HG02970 (cell line): ENCODE data around the gene MYO7B.
"Not testable (repeated sequence)": the region's sequence is repeated elsewhere in the genome, so short reads cannot be mapped to it uniquely, and the experiment has no call there.

ENCODE experiments used
- ATAC-seq: cut with Tn5 transposase; IDR thresholded peaks from one replicate; pipeline ENCODE4 v1.9.1; 2021; ENCODE audit warnings: mild to moderate bottlenecking, moderate library complexity, moderate number of reproducible peaks; ENCODE audit not compliant: unreplicated experiment, low FRiP score

MYO7B gene

DNA sequence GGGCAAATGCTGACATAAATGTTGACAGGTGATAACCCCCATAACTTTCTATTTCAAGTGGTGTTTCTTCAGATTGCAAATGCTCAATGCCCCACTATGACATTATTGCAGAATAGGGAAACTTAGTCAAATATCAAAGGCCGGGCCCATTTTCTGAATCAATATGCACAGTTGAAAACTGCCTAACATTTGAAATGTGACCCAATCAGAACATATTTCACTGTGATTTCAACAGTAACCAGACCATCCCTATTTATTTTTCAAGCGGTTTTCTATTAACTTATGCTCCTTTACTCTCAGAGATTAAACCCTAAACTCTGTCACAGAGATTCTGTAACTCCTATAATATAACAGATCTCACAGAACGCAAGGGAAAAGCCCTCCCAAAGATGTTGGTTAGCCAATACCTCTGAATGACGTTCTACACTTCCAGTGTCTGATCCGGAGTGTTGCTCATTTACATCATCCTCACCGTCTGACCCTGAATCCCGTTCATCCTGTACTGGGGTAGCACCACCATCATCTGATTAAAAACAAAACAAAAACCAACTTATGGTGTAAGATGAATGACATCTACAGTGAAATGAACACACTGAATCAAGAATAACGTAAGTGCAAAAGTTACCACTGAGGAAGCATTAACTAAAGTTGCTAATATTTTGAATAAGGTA is 12.1 kb upstream of the MYO7B start:
- no peak for ATAC-seq

DNA sequence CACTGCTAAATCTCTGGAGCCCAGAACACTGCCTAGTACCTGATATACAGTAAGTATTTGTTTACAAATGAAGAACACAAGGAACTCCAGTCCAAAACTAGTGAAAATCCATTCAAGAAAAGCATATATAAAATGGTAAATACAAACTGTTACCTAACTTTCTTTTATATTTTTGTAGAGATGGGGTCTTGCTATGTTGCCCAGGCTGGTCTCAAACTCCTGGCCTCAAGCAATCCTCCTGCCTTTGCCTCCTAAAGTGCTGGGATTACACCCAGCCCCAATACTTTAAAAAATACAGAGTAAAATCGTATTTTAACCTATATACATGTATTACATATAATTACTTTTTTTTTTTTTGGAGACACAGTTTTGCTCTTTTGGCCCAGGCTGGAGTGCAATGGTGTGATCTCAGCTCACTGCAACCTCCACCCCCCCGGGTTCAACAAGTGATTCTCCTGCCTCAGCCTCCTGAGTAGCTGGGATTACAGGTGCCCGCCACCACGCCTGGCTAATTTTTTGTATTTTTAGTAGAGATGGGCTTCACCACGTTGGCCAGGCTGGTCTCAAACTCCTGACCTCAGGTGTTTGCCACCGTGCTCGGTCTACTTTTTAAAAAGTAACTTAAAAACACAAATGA is 11.2 kb upstream of the MYO7B start:
- ATAC-seq, result not testable (repeated sequence)

DNA sequence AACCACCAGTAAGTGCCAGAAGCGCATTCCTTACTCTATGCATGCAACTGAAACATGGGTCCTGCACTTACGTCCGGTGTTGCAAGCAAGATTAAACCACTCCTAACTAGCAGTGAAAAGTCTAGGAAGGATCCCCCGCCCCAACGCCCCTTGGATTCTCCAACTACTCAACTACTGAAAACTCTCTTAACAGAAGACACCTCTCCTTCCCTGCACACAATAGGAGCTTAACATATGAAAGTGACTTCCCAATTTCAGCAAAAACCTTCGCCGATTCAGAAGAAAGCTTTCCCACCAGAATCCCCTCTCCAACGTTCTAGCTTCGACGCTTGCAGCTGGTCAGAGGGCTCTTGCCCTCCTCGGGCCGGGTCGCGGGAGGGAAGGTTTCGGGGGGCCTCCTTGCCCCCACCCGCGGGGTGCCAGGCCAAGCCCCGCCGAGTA is 9.8 kb upstream of the MYO7B start:
- no peak for ATAC-seq

DNA sequence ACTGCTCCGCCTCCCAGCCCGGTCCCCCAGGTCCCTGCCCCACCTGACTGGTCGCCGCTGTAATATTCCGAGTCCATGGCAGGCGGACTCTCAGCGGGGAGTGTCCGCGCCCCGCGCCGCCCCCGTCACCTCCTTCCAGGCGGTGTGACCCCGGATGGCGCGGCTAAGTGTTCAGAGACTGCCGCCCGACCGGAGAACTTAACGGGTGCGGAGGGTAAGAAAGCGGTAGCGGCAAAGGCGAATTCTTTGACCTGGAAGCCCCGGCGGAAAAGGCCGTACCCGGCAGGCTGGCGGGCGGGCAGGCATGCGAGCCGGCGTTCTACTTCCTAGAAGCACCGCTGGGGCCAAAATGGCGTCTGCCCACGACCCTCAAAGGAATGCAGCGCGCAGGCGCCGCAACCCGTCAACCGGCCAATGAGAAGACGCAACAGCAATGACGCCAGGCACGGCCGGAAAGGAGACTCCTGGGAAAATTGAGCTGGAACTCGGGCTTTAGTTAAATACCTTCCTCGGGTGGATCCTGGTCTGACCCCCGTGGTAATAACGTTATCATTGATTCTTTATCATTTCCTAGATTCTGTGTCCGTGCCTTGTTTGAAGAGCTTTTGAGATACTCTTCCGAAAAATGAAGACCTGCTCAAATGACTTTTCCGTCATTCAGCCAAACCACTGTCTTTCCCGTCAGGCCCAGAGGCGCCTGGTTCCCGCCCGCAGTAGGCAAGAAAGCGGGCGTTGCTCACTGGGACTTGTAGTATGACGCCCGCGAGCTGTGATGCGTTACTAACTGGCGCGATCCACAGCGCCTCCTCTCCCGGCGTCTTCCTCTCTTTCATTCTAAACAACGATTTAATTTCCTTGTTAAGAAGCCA is 9.1 kb upstream of the MYO7B start, which contains the start of gene IWS1:
Gene IWS1 (minus strand): TSS at position 358 of the 869 bp plus-strand sequence. CDS start 281 bp downstream, at position 77.
- ATAC-seq, result peak; percentile 90

DNA sequence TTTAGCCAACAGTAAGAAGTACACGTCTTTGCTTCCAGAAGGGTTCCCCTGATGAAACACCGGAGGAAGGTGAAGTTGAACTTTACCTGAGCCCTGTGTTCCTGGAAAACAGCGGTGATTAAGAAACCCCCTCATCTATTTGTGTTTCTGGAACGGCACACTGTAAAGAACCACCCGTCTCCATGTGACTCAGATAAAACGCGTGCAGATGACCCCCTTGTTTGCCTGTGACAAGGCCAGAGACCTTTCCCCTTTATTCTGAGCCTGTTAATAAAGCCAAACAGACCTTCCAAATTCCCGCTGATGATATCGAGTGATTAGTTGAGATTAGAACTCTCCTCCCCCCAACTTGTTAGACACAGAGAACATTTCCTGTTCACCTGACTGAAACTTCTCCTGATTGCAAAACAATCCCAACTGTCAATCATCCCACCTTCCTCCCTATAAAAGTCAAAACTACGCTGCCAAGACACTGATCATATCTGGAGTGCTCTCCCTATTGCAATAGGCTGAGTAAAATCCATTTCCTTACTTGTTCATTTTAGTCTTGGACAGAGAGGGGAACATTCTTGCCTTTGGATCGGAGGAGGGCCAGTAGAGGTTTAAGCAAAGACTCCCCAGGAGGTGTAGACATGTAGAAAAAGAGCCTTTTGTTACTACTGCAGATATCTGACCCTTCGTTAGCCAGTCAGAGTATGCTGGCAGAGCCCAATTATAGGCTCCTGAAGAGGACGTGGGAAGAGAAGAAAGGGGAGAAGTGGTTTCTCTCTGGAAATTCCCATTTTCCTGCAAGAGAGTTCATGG is 8.3 kb upstream of the MYO7B start:
- no peak for ATAC-seq

DNA sequence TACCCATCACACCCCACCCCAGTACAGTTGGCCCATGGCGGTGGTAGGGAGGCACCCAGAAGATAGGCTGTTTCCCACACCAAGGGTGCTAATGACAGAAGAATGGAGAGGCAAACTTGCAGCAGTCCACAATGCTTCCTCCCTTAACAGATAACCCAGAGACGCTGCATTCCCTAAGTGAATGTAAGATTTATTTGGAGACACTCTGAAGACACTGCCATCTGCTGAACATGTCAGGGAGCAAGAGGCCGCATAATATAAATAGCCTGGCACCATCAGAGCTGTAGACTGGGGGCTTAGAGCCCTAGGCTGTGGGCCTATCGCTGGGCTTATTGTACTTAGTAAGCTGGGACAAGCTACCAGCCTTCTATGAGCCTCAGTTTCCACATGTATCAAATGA is 7.0 kb upstream of the MYO7B start:
- no peak for ATAC-seq

DNA sequence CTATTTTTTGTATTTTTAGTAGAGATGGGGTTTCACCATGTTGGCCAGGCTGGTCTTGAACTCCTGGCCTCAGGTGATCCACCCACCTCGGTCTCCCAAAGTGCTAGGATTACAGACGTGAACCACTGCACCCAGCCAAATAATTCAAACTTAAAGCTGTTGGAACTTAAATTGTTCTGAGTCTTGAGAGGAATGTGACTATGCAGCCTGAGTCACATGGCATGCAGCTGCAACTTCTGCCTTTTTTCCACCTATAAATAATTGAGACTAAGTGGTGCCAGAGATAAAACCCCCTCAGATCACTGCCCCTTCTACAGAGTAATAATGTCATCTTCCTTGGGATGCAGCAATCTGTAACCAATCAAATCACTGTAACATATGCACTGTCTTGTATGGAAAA is 6.1 kb upstream of the MYO7B start:
- not testable (repeated sequence) for ATAC-seq

DNA sequence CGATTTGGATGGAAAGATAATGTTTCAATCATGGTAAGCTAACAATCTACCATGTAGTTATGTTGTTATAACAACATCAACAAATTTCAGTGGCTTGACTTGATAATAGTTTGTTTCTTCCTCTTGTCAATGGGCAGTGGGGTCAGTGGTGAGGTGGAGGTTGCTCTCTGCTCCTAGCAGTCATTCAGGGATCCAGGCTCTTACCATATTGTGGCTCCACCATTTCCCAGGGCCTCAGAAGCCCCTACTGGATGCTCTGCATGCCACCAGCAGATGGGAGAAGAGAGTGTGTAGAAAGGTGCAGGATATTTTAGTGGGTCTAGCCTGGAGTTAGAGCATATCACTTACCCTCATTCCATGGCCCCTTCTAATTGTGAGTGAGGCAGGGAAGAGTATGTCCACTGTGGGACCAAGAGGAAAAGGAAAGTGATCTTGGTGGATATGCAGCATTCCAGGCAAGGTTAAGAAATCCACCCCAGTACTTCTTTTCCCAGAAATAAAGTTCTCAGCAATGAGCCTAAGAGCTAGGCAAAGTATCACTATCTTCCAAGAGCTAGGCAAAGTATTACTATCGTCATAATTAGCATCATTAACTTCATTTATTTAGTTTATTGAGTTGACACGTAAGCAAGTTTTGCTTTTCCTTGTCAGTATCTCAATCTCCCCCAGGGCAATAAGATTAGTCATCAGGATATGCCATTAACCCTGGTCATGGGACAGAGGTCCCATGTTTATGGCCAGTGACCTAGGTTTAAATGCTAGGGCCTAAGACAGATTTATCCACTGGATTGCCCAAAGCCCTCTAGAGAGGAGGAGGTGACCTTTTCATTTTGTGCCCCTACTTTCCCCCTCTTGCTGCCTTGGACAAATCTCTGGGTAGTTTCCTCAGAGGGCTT is 5.0 kb upstream of the MYO7B start:
- no peak for ATAC-seq

DNA sequence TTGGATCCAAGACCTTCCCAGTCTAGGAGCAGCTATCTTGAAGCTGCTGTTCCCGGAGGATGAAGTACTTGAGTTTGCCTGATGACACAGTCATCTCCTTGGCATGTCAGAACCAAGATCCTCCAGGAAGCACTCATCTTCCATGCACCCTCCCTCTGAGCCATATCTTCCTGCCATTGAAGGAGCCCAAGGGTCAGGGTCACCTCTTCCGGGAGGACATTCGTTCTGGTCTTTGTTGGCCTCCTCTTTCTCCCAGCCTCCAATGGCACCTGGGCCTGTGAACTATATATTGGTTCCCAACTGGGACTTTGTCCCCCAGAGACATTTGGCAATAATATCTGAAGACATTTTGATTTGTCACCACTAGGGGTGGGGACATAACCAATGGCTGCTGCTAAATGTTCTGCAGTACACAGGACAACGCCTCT is 4.2 kb upstream of the MYO7B start:
- ATAC-seq, result no peak

DNA sequence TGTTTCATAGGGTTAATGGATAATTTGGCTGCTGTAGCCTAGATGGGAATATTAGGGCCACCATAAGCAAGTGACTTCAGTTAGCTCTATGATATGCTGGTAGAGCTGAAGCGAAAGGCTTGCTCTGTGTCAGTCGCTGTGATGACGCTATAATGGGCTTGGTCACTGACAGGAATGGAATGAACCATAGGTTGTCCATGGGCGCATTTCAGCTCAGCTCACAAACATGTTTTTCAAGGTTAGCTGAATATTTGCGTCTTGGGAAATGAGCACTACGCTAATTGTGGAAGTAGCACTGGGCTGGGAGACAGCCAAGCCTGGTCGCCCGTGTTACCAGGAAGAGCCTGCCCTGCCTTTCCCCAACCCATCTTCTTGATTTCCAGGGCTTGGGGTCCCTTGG is 3.2 kb upstream of the MYO7B start:
- ATAC-seq, result no peak

DNA sequence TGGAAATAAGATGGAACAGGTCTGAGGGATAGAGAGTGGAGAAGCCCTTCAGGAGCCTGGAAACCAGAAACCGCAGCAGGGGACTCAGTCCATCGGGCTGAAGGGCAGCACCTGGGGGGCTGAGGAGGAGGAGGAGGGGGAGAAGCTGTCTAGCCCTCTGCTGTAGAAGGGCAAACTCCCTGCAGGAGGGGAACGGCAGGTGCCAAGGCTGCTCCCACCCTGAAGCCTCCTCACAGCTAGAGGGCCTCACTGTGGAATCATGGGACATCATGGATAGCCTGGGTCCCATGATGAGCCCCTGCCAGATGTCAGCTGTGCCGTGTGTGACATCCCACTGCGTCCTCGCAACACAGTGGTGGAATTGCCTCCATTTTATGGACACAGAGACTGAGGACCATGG is 435 bp downstream of the MYO7B start:
- ATAC-seq, result no peak

DNA sequence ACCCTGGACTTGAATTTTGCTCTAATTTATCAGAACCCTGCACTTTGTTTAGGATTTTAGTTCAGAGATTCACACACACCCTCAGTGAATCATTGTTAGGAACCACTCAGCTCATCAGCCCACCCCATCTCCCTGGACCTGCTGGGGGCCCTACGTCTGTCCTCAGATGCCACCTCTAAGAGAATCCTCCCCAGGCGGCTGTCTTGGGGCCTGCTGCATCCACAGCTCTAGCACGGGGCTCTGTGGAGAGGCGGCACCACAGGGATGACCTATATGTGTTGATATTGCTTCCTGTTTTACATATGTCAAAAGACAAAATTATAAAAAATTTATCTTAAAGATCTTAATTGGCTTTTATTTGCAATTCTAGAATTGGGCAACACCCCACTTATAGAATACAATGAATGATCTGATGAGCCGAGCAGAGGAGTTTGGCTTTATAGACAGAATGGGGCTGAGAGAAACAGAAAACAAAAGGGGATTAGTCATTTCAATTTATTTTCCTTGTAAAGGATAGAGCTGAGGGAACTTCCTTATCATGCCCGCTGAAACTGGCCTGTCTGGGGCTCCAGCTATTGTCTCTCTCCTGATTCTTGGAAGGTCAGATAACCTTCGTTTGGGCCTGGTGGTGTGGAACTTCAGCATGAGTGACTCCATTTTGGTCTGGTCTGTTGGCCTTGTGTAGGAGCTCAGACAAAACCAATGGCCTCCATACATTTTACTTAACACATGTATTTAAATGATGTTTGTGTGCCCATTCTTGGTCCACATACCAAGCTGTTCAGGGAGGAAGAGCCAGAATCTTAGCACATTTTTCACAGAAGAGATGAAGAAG is 1.4 kb downstream of the MYO7B start:
- no peak for ATAC-seq

DNA sequence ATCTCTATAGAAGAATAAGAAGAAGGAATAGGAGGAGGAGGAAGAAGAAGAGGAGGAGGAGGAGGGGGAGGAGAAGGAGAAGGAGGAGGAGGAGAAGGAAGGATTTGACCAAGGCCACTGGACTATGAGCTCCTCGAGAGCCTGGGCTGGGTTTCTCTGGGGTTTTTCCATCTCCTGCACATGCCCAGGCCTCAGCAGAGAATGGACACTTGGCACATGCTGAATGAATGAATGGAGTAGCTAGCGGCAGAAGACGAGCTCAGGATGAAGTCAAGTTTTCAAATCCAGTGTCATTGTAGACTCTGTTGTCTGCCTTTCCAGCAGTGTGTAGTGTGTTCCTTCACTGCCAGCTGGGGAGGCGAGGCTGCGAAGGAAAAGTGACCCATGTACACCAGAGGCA is 2.2 kb downstream of the MYO7B start:
- no peak for ATAC-seq

DNA sequence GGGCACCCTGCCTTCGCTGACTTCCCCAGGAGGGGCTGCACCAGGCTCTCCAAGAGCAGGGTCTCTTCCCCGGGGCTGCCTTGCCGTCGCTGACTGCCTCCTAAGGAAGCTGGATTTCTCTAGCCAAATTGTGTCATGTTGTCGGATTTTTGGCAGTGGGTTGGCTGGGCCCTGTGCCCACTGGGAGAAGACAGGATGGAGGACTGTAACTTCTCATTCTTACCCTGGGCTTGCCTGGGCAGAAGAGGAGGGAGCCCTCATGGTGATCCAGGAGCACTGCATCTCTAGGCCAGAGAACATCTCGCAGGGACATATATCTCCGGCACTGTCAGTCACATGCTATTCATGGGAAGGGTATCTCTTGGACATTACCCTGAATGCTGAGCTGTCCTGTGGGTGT is 6.3 kb downstream of the MYO7B start:
- no peak for ATAC-seq

DNA sequence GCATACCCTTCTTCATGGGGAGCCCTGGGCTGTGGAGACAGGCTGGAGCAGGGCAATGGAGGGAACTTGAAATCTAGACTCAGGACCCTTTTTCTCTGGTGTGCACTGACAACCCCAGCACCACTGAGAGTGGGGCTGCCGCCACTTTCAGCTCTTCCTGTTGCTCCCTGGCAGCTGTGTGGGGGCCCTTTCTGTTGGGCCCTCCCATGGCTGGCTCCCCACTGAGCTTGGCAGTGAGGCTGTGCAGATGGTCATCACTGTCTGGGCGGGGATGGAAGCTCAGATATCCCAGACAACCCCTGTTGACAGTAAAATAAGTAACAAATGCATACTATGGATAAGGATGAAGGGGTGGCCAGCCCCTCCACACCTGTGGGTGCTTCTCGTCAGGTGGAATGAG is 6.7 kb downstream of the MYO7B start:
- ATAC-seq, result no peak

DNA sequence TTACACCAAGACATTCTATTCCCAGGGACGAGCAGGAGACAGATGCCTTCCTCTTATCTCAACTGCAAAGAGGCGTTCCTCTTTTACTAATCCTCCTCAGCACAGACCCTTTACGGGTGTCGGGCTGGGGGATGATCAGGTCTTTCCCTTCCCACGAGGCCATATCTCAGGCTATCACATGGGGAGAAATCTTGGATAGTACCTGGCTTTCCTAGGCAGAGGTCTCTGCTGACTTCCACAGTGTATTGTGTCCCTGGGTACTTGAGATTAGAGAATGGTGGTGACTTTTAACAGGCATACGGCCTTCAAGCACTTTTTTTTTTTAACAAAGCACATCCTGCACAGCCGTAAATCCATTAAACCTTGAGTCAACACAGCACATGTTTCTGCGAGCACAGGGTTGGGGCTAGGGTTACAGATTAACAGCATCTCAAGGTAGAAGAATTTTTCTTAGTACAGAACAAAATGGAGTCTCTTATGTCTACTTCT is 7.6 kb downstream of the MYO7B start:
- not testable (repeated sequence) for ATAC-seq

DNA sequence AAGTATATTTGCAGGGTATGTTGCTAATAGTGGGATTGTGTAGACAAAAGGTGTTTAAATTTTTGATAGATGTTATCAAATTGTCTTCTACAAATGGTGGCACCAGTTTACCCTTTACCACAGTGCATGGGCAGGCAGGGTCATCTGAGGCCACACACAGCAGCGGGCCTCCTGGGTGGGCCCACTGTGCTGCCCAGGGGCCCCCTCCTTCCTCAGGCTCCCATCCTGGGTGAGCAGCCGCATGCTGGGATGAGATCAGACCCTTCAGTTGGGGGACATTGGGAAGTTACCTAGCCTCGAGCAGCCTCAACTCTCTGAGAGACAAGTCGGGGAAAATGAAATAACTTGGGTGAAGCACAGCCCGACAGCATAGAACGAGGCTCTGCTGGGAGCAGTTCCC is 9.7 kb downstream of the MYO7B start:
- ATAC-seq, result no peak

DNA sequence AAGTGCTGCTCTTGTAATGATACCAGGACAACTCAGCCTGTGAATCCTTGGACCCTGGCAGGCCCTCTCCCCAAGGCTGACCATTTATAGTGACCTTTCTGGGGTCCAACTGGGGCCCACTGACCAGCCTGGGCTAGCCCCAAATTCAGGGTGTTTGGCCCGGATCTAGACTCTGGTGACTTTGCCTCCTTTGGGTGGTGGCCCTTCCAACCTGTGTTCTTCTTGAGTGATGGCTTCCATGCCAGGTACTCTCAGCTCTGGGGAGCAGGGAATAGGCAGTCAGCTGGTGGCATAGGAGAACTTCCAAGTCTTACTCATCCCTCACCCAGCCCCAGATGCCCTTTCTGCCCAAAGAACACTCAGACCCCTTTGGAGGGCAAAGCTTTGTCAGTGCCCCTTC is 10.3 kb downstream of the MYO7B start:
- no peak for ATAC-seq
